GM12878 (cell line): ENCODE measurements around the gene CPVL. TPM values are rescaled to one million over a fixed set of nuclear protein-coding genes. Genes with fewer than 3 reads are reported as not detected.

Experiments used
- ATAC-seq: fragments of 200-7000 bp; cut with Tn5 transposase; 3 replicates; pipeline ENCODE4 v1.9.1; 2020; ENCODE audit warnings: mild to moderate bottlenecking, moderate library complexity
- BruUV-seq: library from RNA; stranded (reverse); fragments of 400-500 nt; replicated peaks from 2 replicates; lab custom pipeline; 2021; lab: Mats Ljungman, UMichigan
- CTCF ChIA-PET: fragments of 300-600 bp; sonication (Branson Sonifier 250); formaldehyde crosslinking; extraction: SDS; loops from one replicate; lab custom pipeline; 2021; ENCODE audit warnings: inconsistent platforms; lab: Yijun Ruan, JAX
- POLR2A ChIA-PET: fragments of 350-600 bp; formaldehyde crosslinking; extraction: SDS; loops from one replicate; lab custom pipeline; 2021; ENCODE audit warnings: inconsistent platforms; lab: Charles Lee
- RAD21 ChIA-PET: fragments of 300-600 bp; sonication (Branson Sonifier 250); formaldehyde crosslinking; loops from one replicate; lab custom pipeline; 2023; ENCODE audit warnings: antibody characterized with exemption; ENCODE audit not compliant: unreplicated experiment; lab: Charles Lee
- SMC1A ChIA-PET: fragments of 300-600 bp; sonication (Branson Sonifier 250); formaldehyde crosslinking; loops from one replicate; lab custom pipeline; 2023; ENCODE audit not compliant: unreplicated experiment, uncharacterized antibody; lab: Charles Lee
- DNase-seq: peaks from one replicate; pipeline ENCODE4 v3.0.0-alpha.2; 2011; ENCODE audit warnings: low read depth, low spot score
- FAIRE-seq: peaks from 3 replicates; lab custom pipeline; 2011; peaks lifted over from hg19 to GRCh38; lab: Jason Lieb, UNC
- H2AFZ ChIP-seq: 2 replicates; pipeline ENCODE4 v1.6.0; 2011; ENCODE audit warnings: low read depth, low read length, control low read depth; ENCODE audit not compliant: control insufficient read depth
- H3K27ac ChIP-seq: 2 replicates; pipeline ENCODE4 v1.5.1; 2011; ENCODE audit warnings: control low read depth; ENCODE audit not compliant: control insufficient read depth, insufficient read depth
- H3K27me3 ChIP-seq, 2 experiments: replicated peaks in 1 of 2; 2 replicates each; pipeline versions ENCODE4 v1.6.0 to v1.6.1; 2011; ENCODE audit warnings: low read length in 1 of 2; ENCODE audit not compliant: control insufficient read depth in 2 of 2, insufficient read depth in 2 of 2
- H3K36me3 ChIP-seq, 2 experiments: 2 replicates each; pipeline ENCODE4 v1.5.1; 2011; ENCODE audit warnings: low read length in 1 of 2; ENCODE audit not compliant: control insufficient read depth in 2 of 2, insufficient read depth in 2 of 2
- H3K4me1 ChIP-seq: 2 replicates; pipeline ENCODE4 v1.6.1; 2011; ENCODE audit warnings: mild to moderate bottlenecking, low read length, moderate library complexity, mixed read lengths; ENCODE audit not compliant: control insufficient read depth, insufficient read depth
- H3K4me2 ChIP-seq: 2 replicates; pipeline ENCODE4 v1.6.0; 2011; ENCODE audit warnings: control low read depth; ENCODE audit not compliant: control insufficient read depth, insufficient read depth
- H3K4me3 ChIP-seq: fragments of 200-600 bp; sonication (generic); 2 replicates; pipeline ENCODE4 v1.5.1; 2016
- H3K79me2 ChIP-seq: 2 replicates; pipeline ENCODE4 v1.6.0; 2011; ENCODE audit warnings: low read length; ENCODE audit not compliant: control insufficient read depth, insufficient read depth
- H3K9ac ChIP-seq: 2 replicates; pipeline ENCODE4 v1.8.0; 2011; ENCODE audit warnings: low read length, control low read depth, mixed read lengths; ENCODE audit not compliant: control insufficient read depth, insufficient read depth
- H3K9me3 ChIP-seq: replicated peaks from 3 replicates; pipeline ENCODE4 v1.5.1; 2011; ENCODE audit warnings: mild to moderate bottlenecking, low read length; ENCODE audit not compliant: control insufficient read depth, insufficient read depth
- H4K20me1 ChIP-seq: 2 replicates; pipeline ENCODE4 v1.6.0; 2011; ENCODE audit not compliant: control insufficient read depth, insufficient read depth
- GATAD2B ChIP-seq: fragments of 450-650 bp; conservative IDR thresholded peaks from 2 replicates; pipeline ENCODE4 v1.6.1; 2017; ENCODE audit warnings: low read depth, mild to moderate bottlenecking, moderate library complexity
- MLLT1 ChIP-seq: fragments of 450-650 bp; IDR thresholded peaks from 2 replicates; pipeline ENCODE4 v1.6.1; 2016; ENCODE audit warnings: mild to moderate bottlenecking
- PKNOX1 ChIP-seq: fragments of 450-650 bp; IDR thresholded peaks from 2 replicates; pipeline ENCODE4 v1.6.1; 2016; ENCODE audit warnings: mild to moderate bottlenecking
- RUNX3 ChIP-seq: IDR thresholded peaks from 2 replicates; pipeline ENCODE4 v1.6.1; 2012; ENCODE audit warnings: low read length, inconsistent platforms
- SMAD5 ChIP-seq: IDR thresholded peaks from 2 replicates; pipeline ENCODE4 v1.6.1; 2016; ENCODE audit warnings: antibody characterized with exemption, low read depth
- SMC3 ChIP-seq: IDR thresholded peaks from 2 replicates; pipeline ENCODE4 v1.6.1; 2011; ENCODE audit warnings: low read length, improper control_type of control experiment, borderline replicate concordance
- TCF3 ChIP-seq: IDR thresholded peaks from 2 replicates; pipeline ENCODE4 v1.6.1; 2012; ENCODE audit warnings: low read depth, mild to moderate bottlenecking, low read length, borderline replicate concordance; ENCODE audit not compliant: insufficient read depth
- WGBS: methylation state at CpG from one replicate; pipeline ENCODE4 v1.1.6; 2016; ENCODE audit warnings: low lambda C conversion rate; ENCODE audit not compliant: insufficient replicate concordance, insufficient coverage; ENCODE audit errors: missing lambda C conversion rate; 5-methylcytosine and 5-hydroxymethylcytosine counted together
- in situ Hi-C: fragments of 300-500 bp; cut with MboI; formaldehyde crosslinking; loops from 9 replicates; pipeline ENCODE4 v1.14.3; 2018; ENCODE audit warnings: mixed read lengths
- intact Hi-C: fragments of 100-400 bp; cut with micrococcal nuclease; formaldehyde crosslinking; loops from one replicate; pipeline ENCODE4 v1.14.2; 2022; ENCODE audit not compliant: unreplicated experiment
- polyA plus RNA-seq, 11 experiments: library from polyadenylated mRNA; depleted of rRNA in 4 of 11; unstranded in 6 of 11; stranded (reverse) in 5 of 11; fragments of >200 nt; fragmentation: Nextera tagmentation in 4 of 11; fragmentation: Illumina TruSeq in 1 of 11; extraction: Ambion mirVana in 4 of 11; extraction: Trizol in 1 of 11; gene quantifications; 1 replicate in 1 of 11; 2 replicates in 10 of 11; pipeline versions ENCODE4 v1.2.1 to v1.2.3, GENCODE V29; 2011 to 2016; ENCODE audit warnings: inconsistent platforms in 2 of 11, missing spikeins in 2 of 11, low read depth in 1 of 11
- total RNA-seq, 4 experiments: library from RNA; depleted of rRNA in 3 of 4; stranded (reverse); fragments of >200 nt in 3 of 4; fragmentation: Illumina TruSeq in 1 of 4; extraction: Trizol in 1 of 4; gene quantifications; 2 replicates each; pipeline versions ENCODE4 v1.2.1 to v1.2.3, GENCODE V29; 2013 to 2021
- TF ChIP-seq, protein P1 (sequence below): IDR thresholded peaks from 2 replicates; pipeline ENCODE4 v1.6.1; 2012; ENCODE audit warnings: improper control_type of control experiment, low read depth, low read length; ENCODE audit not compliant: insufficient replicate concordance
- TF ChIP-seq, protein P2 (sequence below): IDR thresholded peaks from 2 replicates; pipeline ENCODE4 v1.6.1; 2011; ENCODE audit warnings: low read depth, mild to moderate bottlenecking, low read length, moderate library complexity, borderline replicate concordance; ENCODE audit errors: extremely low read depth
- TF ChIP-seq, protein P3 (sequence below): IDR thresholded peaks from 2 replicates; pipeline ENCODE4 v1.6.1; 2011; ENCODE audit warnings: borderline replicate concordance, low read depth, mild to moderate bottlenecking, moderate library complexity, mixed read lengths, low read length; ENCODE audit not compliant: insufficient read depth; ENCODE audit errors: extremely low read length

The CPVL gene
- total and polyA plus RNA-seq, 10 of the 15 experiments (the other 5 are each of a cell fraction or from before 2014, with no cell fraction given), result 0.59 TPM; not detected in 9

DNA sequence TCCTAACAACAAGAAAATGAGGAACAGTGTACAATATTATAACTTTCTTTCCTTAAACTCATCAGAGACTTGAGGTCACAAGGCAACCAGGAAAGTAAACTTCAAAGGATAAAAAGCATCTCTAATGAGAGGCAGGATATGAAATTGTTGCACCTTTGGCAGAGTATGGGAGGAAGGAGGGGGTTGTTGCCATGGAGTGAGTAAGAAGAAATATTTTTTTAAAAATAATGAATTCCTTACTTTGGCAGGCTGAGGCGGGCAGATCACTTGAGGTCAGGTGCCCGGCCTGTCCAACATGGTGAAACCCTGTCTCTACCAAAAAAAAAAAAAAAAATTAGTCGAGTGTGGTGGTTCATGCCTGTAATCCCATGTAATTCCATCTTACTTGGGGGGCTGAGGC lies 27.1 kb upstream of the CPVL start (continued):
- TF ChIP-seq, protein P1, sequence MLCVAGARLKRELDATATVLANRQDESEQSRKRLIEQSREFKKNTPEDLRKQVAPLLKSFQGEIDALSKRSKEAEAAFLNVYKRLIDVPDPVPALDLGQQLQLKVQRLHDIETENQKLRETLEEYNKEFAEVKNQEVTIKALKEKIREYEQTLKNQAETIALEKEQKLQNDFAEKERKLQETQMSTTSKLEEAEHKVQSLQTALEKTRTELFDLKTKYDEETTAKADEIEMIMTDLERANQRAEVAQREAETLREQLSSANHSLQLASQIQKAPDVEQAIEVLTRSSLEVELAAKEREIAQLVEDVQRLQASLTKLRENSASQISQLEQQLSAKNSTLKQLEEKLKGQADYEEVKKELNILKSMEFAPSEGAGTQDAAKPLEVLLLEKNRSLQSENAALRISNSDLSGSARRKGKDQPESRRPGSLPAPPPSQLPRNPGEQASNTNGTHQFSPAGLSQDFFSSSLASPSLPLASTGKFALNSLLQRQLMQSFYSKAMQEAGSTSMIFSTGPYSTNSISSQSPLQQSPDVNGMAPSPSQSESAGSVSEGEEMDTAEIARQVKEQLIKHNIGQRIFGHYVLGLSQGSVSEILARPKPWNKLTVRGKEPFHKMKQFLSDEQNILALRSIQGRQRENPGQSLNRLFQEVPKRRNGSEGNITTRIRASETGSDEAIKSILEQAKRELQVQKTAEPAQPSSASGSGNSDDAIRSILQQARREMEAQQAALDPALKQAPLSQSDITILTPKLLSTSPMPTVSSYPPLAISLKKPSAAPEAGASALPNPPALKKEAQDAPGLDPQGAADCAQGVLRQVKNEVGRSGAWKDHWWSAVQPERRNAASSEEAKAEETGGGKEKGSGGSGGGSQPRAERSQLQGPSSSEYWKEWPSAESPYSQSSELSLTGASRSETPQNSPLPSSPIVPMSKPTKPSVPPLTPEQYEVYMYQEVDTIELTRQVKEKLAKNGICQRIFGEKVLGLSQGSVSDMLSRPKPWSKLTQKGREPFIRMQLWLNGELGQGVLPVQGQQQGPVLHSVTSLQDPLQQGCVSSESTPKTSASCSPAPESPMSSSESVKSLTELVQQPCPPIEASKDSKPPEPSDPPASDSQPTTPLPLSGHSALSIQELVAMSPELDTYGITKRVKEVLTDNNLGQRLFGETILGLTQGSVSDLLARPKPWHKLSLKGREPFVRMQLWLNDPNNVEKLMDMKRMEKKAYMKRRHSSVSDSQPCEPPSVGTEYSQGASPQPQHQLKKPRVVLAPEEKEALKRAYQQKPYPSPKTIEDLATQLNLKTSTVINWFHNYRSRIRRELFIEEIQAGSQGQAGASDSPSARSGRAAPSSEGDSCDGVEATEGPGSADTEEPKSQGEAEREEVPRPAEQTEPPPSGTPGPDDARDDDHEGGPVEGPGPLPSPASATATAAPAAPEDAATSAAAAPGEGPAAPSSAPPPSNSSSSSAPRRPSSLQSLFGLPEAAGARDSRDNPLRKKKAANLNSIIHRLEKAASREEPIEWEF, result no peak
- no peak for TF ChIP-seq GATAD2B

- ATAC-seq, result no peak
- no peak for TF ChIP-seq MLLT1
- TF ChIP-seq, protein P2, sequence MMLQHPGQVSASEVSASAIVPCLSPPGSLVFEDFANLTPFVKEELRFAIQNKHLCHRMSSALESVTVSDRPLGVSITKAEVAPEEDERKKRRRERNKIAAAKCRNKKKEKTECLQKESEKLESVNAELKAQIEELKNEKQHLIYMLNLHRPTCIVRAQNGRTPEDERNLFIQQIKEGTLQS, result no peak
- TF ChIP-seq, protein P3, sequence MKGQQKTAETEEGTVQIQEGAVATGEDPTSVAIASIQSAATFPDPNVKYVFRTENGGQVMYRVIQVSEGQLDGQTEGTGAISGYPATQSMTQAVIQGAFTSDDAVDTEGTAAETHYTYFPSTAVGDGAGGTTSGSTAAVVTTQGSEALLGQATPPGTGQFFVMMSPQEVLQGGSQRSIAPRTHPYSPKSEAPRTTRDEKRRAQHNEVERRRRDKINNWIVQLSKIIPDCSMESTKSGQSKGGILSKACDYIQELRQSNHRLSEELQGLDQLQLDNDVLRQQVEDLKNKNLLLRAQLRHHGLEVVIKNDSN, result no peak
- no peak for TF ChIP-seq PKNOX1
- no peak for TF ChIP-seq RUNX3
- no peak for TF ChIP-seq SMC3
- TF ChIP-seq TCF3, result no peak
- TF ChIP-seq SMAD5, result no peak
Measured at GRCh38 chr7:29170781-29171180, 24.4 kb upstream of the CPVL start.

More at GRCh38 chr7:29170781-29171180, 24.4 kb upstream of the CPVL start:
- Histone ChIP-seq H3K27me3 (no peaks in the 10 kb centered on the region), H2AFZ (no peak overlapping the region), H3K36me3 (no peaks in the 10 kb centered on the region), H3K4me1 (no peaks in the 10 kb centered on the region), H3K27ac (no peak overlapping the region), H3K79me2 (no peaks in the 10 kb centered on the region), H3K9ac (no peak overlapping the region), H3K4me2 (no peak overlapping the region), H3K4me3 (no peak overlapping the region), H3K9me3 (no peaks in the 10 kb centered on the region), H4K20me1 (no peaks in the 10 kb centered on the region)
- WGBS, result 19% methylated on average over 7 of the region's 7 CpGs
- BruUV-seq, result no TSS peak
- intact Hi-C loops, result no loop called here
- DNase-seq (no peak), FAIRE-seq (no peak)
- in situ Hi-C loops, result no loop called here
- ChIA-PET RAD21 (no interaction called here), POLR2A (no interaction called here), CTCF (interaction anchor here (0.9 kb wide), 1 partner anchor 20 kb away, joined by 3 read pairs; no protein-coding TSS in a partner anchor), SMC1A (no interaction called here)
